GM19438 (cell line): Measurements from ENCODE around the gene PPP1R18.
A peak's percentile ranks its signal among the peaks of the same experiment; 100 is the strongest.
"Not testable (repeated sequence)": the region's sequence is repeated elsewhere in the genome, so short reads cannot be mapped to it uniquely, and the experiment has no call there.

Source experiments
- ATAC-seq: cut with Tn5 transposase; IDR thresholded peaks from one replicate; pipeline ENCODE4 v1.9.1; 2021; ENCODE audit warnings: low read depth; ENCODE audit not compliant: unreplicated experiment

The PPP1R18 gene

GRCh38 chr6:30670760-30671527 lies 15.5 kb downstream of the PPP1R18 start:
- no peak for ATAC-seq

- not testable (repeated sequence) for ATAC-seq
Observed at GRCh38 chr6:30666300-30666699, 20.1 kb downstream of the PPP1R18 start.

DNA sequence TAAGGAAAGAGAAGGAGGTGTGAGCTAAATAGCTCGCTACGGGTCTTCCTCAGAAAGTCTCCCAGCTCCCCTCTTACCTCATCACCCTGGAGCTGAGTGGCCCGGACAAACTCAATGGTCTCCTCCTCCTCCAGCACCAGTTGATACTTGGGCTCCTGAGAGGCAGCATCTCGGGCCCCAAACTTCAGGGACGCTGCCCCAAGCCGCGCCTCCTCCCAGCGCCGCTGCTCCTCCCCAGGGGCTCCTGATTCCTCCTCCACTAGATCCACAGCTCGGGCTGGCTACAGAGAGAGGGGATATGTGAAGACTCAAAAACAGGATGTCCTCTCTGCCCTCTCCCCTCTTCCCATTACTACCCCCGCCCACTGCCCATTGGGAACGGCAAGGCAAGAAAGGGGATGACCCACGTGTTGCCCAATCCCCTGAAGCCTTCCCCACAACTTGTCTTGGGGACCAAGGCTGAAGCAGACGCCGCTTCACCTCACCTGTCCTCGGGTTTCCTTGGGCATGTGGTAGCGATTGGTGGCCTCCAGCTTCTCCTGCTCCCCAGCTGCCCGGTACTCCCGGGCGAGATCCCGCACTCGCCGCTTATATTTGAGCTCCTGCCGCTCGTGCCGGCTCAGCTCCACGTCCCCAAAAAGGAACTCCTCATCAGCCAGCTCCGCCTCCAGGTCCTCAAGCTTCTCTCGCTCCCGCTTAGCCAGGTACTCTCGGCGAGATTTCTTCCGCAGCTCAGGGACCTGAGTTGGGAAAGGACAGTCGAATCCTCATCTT lies 21.3 kb downstream of the PPP1R18 start:
- no peak for ATAC-seq

GRCh38 chr6:30657922-30658321 lies 28.5 kb downstream of the PPP1R18 start:
- ATAC-seq: not testable (repeated sequence)

DNA sequence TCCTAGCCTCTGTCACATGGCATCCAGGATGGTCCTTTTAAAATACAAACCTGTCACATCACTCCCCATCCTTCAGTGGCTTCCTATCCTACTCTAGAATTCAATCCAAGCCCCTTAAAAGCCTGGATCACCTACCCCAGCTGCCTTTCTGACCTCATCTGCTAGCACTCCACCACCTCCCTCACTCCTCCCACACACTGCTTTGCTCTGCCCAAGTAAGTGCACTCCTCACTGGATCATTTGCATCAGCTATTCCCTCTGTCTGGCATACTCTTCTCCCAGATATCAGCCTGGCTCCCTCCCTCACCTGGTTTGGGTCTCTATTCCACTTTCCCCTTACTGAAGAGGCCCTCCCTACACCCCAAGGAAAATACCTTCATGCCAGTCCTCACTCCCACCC lies 29.0 kb downstream of the PPP1R18 start:
- no peak for ATAC-seq

- ATAC-seq: no peak
Observed at GRCh38 chr6:30656513-30656912, 29.9 kb downstream of the PPP1R18 start.

DNA sequence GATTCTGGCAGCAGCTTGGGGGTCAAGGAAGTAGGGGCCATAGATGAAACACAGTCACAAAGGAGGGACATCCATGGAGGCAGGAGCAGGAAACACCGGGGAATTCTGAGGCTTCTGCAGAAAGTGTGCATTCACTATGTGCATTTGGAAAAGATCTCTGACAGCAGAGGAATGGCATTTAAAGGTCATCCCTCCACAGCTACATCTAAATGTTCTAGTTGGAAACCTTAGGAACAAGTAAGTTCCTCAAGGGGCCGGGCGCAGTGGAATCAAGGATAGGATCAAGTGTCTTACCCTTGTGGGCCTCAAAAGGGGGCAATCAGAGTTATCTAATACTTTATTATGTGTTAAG lies 30.7 kb downstream of the PPP1R18 start:
- no peak for ATAC-seq

GRCh38 chr6:30654798-30655742 lies 31.4 kb downstream of the PPP1R18 start:
- ATAC-seq: no peak

- no peak for ATAC-seq
Observed at GRCh38 chr6:30651143-30651542, 35.3 kb downstream of the PPP1R18 start.

- ATAC-seq: peak; percentile 57
Observed at GRCh38 chr6:30647242-30648116, 39.0 kb downstream of the PPP1R18 start.

DNA sequence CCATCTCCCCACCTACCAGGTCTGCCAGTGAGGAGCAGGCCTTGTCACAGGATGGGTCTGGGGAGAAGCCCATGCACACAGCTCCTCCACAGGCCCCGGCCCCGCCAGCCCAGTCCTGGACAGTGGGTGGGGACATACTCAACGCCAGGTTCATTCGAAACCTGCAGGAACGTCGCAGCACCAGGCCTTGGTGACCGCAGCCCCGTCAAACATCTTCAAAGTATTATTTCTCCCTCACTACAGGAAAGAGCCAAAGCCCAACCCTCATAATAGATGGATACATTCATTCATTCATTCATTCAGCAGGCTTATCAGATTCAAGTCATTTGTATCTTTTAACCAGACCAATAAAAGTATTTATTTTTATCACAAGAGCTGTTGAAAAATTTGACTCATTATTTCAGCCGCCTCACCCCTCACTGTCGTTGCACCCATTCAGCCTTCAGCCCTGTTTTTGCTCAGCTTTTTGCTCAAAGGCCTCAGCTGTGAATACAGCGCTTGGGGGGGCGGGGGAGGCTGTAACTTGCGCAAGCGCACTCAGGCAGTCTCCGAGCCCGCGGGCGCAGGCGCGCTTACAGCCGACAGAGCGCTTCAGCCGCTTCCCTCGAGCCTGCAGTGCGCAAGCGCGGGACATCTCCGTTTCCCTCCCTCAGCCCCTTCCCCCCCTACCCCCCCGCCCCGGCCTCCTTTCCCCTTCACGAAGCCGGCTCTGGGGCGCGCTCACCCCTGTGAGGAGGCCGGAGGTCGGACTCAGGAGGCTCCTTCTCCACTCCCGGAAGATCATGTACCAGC lies 39.8 kb downstream of the PPP1R18 start, which contains the start of gene C6orf136:
C6orf136 (plus strand) TSS at position 684 of the 792 bp plus-strand sequence; CDS start at position 783, 99 bp downstream.
- peak; percentile 52 for ATAC-seq

- no peak for ATAC-seq
Observed at GRCh38 chr6:30645989-30646388, 40.5 kb downstream of the PPP1R18 start.

DNA sequence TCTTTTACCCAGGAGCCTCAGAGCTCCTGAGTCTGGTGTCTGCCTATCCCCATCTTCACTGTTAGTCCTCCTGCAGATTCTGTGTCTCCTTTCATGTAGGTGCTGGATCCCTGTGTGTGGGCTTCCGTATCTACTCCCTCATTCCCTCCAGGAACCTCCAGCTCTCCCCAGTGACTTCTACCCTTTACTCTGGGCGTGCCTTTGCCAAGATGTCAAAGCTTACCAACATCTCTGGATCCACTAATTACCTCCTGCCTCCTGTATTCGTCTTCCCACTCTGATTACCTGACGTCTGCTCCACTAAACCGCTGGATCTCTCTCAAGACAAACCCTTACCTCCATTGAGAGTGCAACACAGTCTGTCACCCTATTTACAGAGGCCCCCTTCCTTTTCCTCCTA lies 41.7 kb downstream of the PPP1R18 start:
- no peak for ATAC-seq

GRCh38 chr6:30643656-30644055 lies 42.8 kb downstream of the PPP1R18 start:
- ATAC-seq: no peak

- ATAC-seq: no peak
Observed at GRCh38 chr6:30641048-30641447, 45.4 kb downstream of the PPP1R18 start.

GRCh38 chr6:30640481-30640880 lies 46.0 kb downstream of the PPP1R18 start:
- no peak for ATAC-seq

GRCh38 chr6:30635834-30636233 lies 50.6 kb downstream of the PPP1R18 start:
- ATAC-seq: no peak

GRCh38 chr6:30626484-30627366 lies 59.7 kb downstream of the PPP1R18 start, which contains the start of gene ATAT1:
ATAT1 (plus strand) TSS chr6:30626874.
- ATAC-seq: peak; percentile 77
